ENCODE data around the gene MAP3K21.

Gene MAP3K21

DNA sequence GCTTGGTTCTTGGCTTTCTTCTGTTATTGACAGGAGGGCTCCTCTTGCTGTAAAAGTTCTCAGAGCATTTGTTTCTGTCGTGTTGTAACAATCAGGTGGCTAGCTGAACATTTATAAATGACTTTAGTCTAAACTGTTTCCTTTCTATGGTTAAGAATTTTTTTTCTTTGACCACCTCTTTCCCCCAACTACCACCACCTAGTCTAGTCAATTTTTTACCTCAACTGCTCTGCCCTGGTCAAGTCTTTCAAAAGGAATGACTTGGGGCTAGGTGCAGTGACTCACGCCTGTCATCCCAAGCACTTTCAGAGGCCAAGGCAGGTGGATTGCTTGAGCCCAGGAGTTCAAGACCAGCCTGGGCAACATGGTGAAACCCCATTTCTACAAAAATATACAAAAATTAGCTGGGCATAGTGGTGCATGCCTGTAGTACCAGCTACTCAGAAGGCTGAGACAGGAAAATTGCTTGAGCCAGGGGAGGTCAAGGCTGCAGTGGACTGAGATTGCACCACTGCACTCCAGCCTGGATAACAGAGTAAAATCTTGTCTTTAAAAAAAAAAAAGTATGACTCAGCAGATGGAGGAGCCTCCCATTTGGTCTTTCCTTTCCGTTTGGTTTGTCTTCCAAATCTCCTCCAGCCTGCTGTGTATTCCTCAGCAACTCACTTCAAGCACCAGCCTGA, 40.7 kb downstream of the MAP3K21 start:
- no peak for DNase-seq (ENCODE audit: low read depth)
- no peak overlapping the region for H3K4me3 ChIP-seq (ENCODE audit: low read depth, low read length)
- TF ChIP-seq, protein P1, sequence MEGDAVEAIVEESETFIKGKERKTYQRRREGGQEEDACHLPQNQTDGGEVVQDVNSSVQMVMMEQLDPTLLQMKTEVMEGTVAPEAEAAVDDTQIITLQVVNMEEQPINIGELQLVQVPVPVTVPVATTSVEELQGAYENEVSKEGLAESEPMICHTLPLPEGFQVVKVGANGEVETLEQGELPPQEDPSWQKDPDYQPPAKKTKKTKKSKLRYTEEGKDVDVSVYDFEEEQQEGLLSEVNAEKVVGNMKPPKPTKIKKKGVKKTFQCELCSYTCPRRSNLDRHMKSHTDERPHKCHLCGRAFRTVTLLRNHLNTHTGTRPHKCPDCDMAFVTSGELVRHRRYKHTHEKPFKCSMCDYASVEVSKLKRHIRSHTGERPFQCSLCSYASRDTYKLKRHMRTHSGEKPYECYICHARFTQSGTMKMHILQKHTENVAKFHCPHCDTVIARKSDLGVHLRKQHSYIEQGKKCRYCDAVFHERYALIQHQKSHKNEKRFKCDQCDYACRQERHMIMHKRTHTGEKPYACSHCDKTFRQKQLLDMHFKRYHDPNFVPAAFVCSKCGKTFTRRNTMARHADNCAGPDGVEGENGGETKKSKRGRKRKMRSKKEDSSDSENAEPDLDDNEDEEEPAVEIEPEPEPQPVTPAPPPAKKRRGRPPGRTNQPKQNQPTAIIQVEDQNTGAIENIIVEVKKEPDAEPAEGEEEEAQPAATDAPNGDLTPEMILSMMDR (IDR thresholded peaks at IDR 0.05; ENCODE audit: control insufficient read depth, extremely low read depth, insufficient read depth): no peak

DNA sequence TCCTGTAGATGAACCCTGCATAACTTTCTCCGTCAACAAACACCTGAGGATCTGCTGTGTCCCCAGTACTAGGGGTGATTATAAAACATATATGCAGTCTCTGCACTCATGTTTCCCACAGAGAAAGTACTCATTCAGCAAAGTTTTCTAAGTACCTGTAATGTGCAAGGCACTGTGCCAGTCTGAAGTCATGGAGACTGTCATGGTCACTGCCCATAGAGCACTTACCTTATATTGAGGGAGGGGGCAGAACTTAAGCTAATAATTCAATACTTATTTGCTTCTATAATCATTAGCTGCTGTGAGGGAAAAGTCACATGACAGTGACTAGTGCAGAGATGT, 41.2 kb downstream of the MAP3K21 start:
- no peak for DNase-seq (ENCODE audit: low read depth)
- TF ChIP-seq, protein P1 (IDR thresholded peaks at IDR 0.05; ENCODE audit: control insufficient read depth, extremely low read depth, insufficient read depth): no peak
- no peak overlapping the region for H3K4me3 ChIP-seq (ENCODE audit: low read depth, low read length)

DNA sequence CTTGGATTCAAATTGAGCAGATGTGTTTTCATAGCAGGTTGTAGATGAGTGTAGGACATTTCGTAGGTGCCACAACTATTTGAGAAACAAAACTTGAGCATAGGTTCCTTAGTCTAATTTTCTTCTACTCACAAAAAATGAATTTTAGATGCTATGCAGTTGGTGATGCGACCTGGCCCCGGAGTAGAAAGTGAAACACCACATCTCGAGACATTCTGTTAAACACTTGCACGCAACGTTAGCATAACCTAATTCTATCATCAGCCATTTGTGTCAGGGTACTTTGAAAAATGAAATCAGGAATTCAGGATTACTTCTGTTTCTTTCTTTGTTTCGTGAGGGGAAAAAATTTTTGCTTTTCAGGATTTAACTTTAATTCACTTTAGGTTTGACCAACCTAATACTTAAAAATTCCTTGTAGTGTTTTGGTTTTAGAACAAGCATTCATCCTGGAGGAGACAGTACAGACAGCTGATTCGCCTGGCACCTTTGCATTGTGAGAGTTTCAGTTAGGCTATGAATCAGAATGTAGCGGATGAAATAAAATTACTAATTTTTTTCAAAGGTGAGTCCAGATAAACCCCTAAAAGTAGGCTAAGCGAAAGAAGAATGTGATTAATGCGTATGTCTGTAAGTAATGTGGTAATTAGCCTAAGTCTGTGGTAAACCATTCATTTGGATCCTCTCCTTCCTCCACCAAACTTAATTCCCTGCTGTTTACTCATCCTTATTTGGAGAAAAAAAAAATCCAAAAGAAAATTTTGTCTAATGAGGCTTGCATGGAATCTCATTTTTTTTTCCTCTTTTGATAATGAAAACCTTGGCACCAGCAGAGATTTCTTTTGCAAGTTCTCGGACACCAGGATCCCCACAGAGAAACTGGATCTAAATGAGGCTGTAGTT, 44.9 kb downstream of the MAP3K21 start:
- TF ChIP-seq, protein P1 (IDR thresholded peaks at IDR 0.05; ENCODE audit: control insufficient read depth, extremely low read depth, insufficient read depth): no peak
- DNase-seq (ENCODE audit: low read depth): no peak

DNA sequence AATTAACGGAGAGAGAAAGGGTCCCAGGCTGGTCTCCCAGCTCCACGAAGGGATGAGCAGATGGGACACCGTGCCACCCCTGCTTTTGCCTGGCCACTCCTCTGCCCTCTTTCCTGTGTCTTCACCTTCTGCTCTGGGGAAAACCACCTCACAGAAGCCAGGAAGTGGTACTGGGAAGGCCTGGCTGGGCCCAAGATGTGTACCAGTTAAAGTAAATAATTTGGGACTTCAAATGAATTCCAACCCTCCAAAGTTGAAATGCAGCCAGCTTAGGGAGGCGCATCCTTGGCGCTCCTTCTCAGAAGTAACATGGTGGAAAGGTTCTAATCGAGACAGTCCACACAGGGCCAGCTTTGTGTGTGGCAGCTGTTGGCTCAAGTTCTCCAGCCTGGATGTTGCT, 45.7 kb downstream of the MAP3K21 start:
- peak; percentile 39 for DNase-seq (ENCODE audit: low read depth)
- no peak overlapping the region for H3K4me3 ChIP-seq (ENCODE audit: low read depth, low read length)
- TF ChIP-seq, protein P1 (IDR thresholded peaks at IDR 0.05; ENCODE audit: control insufficient read depth, extremely low read depth, insufficient read depth): no peak

More for the DNA sequence above, 44.9 kb downstream of the MAP3K21 start:
- H3K4me3 ChIP-seq (ENCODE audit: low read depth, low read length): no peak overlapping the region

DNA sequence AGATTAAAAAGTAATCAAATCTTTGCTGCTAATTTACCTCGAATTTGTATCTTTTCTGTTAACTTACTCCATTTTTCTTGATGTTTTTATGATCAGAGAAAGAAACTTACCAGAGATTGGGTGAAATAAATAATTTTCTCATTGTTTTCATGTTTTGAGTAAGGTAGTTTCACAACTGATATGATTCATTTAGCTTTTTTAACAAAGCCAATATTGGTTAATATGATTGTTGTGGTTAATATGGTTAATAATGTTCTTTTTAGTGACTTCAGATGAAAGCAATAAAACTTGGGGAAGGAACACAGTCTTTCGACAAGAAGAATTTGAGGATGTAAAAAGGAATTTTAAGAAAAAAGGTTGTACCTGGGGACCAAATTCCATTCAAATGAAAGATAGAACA, 48.1 kb downstream of the MAP3K21 start:
- TF ChIP-seq, protein P1 (IDR thresholded peaks at IDR 0.05; ENCODE audit: control insufficient read depth, extremely low read depth, insufficient read depth): no peak
- no peak overlapping the region for H3K4me3 ChIP-seq (ENCODE audit: low read depth, low read length)

DNA sequence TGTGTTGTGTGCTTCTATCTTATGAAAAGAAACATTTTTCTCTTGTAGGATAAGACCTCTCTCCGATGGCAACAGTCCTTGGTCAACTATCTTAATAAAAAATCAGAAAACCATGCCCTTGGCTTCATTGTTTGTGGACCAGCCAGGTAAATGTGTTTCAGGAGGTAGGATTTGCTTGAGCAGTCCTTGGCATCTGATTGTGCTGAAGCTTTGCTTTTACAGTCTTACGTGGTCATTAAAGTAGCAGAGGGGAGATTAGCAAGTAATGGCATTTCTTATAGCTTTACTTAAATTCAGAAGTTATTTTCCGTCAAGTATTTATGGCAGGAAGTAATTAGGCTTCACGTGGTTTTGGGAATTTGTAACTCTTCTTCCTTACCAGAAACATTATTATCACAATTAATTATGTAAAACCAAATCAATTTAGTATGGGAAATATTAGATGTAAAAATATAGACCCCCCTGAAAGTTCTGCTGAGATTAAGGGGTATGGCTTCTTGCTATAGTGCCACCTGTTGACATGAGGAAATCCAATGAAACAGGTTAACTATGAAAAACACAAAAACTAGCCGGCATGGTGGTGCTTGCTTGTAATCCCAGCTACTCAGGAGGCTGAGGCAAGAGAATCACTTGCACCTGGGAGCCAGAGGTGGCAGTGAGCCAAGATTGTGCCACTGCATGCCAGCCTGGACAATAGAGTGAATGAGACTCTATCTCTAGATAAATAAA, 49.0 kb downstream of the MAP3K21 start:
- no peak for DNase-seq (ENCODE audit: low read depth)
- TF ChIP-seq, protein P1 (IDR thresholded peaks at IDR 0.05; ENCODE audit: control insufficient read depth, extremely low read depth, insufficient read depth): no peak
- no peak overlapping the region for H3K4me3 ChIP-seq (ENCODE audit: low read depth, low read length)

More for the DNA sequence above, 48.1 kb downstream of the MAP3K21 start:
- DNase-seq (ENCODE audit: low read depth): no peak

Data from LNCaP clone FGC (cell line).